ENCODE measurements around the gene CYP3A5. TPM values are rescaled to one million over a fixed set of nuclear protein-coding genes. Genes with fewer than 3 reads are reported as not detected.
A peak's percentile ranks its signal among the peaks of the same experiment; 100 is the strongest.

CYP3A5 gene
- total and polyA plus RNA-seq, 2 of the 13 experiments (the other 11 are each of a cell fraction or from before 2014, with no cell fraction given) = 5.7 to 9.3 TPM

DNA sequence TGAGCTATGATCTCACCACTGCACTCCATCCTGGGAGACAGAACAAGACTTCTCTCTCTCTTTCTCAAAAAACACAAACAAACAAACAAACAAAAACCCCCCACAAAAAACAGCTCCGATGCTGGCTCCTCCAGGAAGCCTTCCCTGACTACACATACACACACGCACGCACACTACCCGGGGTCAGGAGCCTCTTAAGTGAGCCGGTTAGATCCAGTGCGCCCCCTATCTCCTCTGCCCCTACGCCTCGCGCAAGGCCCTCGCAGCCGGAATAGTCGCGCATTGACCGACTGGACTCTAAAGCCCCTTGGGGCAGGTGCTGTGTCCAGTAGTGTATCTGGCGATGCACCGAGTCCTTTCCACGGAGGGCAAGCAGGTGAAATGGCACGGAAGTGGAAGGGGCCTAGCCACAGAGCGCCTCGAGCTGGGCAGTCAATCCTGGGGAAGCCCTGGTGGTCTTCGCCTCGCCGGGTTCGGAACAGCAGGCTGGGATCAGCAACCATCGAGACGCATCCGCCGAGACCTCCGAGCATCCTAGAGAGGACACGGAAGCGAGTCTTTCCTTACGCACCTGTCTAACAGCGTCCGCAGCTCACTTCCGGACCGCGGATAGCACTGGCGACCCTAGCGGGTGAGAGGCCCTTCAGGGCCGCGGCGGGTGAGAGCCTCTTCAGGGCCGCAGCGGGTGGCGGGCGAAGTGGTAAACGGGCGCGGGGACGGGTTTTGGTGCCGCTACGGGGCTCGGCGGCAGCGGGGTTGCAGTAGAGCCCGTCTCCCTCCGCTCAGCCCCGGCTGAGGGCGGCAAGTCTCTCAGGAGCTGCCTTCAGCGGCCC lies 63.2 kb downstream of the CYP3A5 start, which contains the start of gene ZSCAN25 (continued):
- TF ChIP-seq MTERF4 (CRISPR knock-in tag; IDR thresholded peaks at IDR 0.05) (0 out of 2 replicates have a peak, but pooled peaks have one; percentile 38), AGO2 (optimal IDR thresholded peaks at IDR 0.05; ENCODE audit: low read depth, low read length) (peak; percentile 82), ZNF3 (CRISPR knock-in tag; IDR thresholded peaks at IDR 0.05) (peak; percentile 62; the same call in 1 of the 2 replicates), NR1H2 (CRISPR knock-in tag; IDR thresholded peaks at IDR 0.05; ENCODE audit: borderline replicate concordance, low read depth) (0 out of 2 replicates have a peak, but pooled peaks have one; percentile 68), ZNF34 (CRISPR knock-in tag; IDR thresholded peaks at IDR 0.05; ENCODE audit: borderline replicate concordance) (no peak; the same call in 1 of the 2 replicates), ZNF292 (CRISPR knock-in tag; IDR thresholded peaks at IDR 0.05; ENCODE audit: borderline replicate concordance, low read depth) (peak; percentile 48; the same call in 1 of the 2 replicates), TP53 (CRISPR knock-in tag; conservative IDR thresholded peaks at IDR 0.05) (peak; percentile 49), NFRKB (IDR thresholded peaks at IDR 0.05) (no peak), KDM5A (IDR thresholded peaks at IDR 0.05; ENCODE audit: borderline replicate concordance, low read length) (peak; percentile 92), NR3C1 (CRISPR knock-in tag; IDR thresholded peaks at IDR 0.05) (no peak), ZNF441 (CRISPR knock-in tag; IDR thresholded peaks at IDR 0.05; ENCODE audit: borderline replicate concordance) (no peak; the same call in 1 of the 2 replicates), ZFP36L1 (CRISPR knock-in tag; IDR thresholded peaks at IDR 0.05) (no peak; the same call in 1 of the 2 replicates), ZNF781 (CRISPR knock-in tag; IDR thresholded peaks at IDR 0.05; ENCODE audit: borderline replicate concordance, not compliant biosample characterization) (peak; percentile 94), ZNF558 (CRISPR knock-in tag; IDR thresholded peaks at IDR 0.05; ENCODE audit: borderline replicate concordance) (peak; percentile 51; the same call in 1 of the 2 replicates), STAT6 (CRISPR knock-in tag; IDR thresholded peaks at IDR 0.05; ENCODE audit: borderline replicate concordance) (peak; percentile 33; the same call in 1 of the 2 replicates), ZNF75D (CRISPR knock-in tag; IDR thresholded peaks at IDR 0.05; ENCODE audit: borderline replicate concordance) (no peak), MXD4 (CRISPR knock-in tag; IDR thresholded peaks at IDR 0.05) (0 out of 2 replicates have a peak, but pooled peaks have one; percentile 56)
- TF ChIP-seq, protein P1, sequence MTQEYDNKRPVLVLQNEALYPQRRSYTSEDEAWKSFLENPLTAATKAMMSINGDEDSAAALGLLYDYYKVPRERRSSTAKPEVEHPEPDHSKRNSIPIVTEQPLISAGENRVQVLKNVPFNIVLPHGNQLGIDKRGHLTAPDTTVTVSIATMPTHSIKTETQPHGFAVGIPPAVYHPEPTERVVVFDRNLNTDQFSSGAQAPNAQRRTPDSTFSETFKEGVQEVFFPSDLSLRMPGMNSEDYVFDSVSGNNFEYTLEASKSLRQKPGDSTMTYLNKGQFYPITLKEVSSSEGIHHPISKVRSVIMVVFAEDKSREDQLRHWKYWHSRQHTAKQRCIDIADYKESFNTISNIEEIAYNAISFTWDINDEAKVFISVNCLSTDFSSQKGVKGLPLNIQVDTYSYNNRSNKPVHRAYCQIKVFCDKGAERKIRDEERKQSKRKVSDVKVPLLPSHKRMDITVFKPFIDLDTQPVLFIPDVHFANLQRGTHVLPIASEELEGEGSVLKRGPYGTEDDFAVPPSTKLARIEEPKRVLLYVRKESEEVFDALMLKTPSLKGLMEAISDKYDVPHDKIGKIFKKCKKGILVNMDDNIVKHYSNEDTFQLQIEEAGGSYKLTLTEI (CRISPR knock-in tag; conservative IDR thresholded peaks at IDR 0.05) = no peak
- TF ChIP-seq, protein P2, sequence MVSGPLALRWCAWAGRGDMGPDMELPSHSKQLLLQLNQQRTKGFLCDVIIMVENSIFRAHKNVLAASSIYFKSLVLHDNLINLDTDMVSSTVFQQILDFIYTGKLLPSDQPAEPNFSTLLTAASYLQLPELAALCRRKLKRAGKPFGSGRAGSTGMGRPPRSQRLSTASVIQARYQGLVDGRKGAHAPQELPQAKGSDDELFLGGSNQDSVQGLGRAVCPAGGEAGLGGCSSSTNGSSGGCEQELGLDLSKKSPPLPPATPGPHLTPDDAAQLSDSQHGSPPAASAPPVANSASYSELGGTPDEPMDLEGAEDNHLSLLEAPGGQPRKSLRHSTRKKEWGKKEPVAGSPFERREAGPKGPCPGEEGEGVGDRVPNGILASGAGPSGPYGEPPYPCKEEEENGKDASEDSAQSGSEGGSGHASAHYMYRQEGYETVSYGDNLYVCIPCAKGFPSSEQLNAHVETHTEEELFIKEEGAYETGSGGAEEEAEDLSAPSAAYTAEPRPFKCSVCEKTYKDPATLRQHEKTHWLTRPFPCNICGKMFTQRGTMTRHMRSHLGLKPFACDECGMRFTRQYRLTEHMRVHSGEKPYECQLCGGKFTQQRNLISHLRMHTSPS (CRISPR knock-in tag; IDR thresholded peaks at IDR 0.05; ENCODE audit: low read depth) = peak; percentile 13; the same call in 1 of the 2 replicates
- TF ChIP-seq, protein P3, sequence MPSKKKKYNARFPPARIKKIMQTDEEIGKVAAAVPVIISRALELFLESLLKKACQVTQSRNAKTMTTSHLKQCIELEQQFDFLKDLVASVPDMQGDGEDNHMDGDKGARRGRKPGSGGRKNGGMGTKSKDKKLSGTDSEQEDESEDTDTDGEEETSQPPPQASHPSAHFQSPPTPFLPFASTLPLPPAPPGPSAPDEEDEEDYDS (CRISPR knock-in tag; IDR thresholded peaks at IDR 0.05) = peak; percentile 57; the same call in 1 of the 2 replicates

All from HepG2 (cell line).